Measurements from ENCODE around the gene LSM14B. TPM values are rescaled to one million over a fixed set of nuclear protein-coding genes. Genes with fewer than 3 reads are reported as not detected.

The LSM14B gene
- total RNA-seq, 1 experiment from 2014 or later, result 33.2 TPM

Other genes with a start within 250 kb of the LSM14B start
- 0.38 and 7.1 TPM in 2 replicates for gene TAF4, start 56.6 kb upstream of the LSM14B start, total RNA-seq (2014; rRNA removed; shearing (Covaris generic))
- 782 and 1,103 TPM in 2 replicates for gene PSMA7, start 20.9 kb downstream of the LSM14B start, total RNA-seq (2014; rRNA removed; shearing (Covaris generic))
- gene SS18L1, start 21.3 kb downstream of the LSM14B start, total RNA-seq (2014; rRNA removed; shearing (Covaris generic)), result 5.2 and 14.2 TPM in 2 replicates
- gene MTG2, start 60.6 kb downstream of the LSM14B start, total RNA-seq (2014; rRNA removed; shearing (Covaris generic)), result 23.9 and 31.4 TPM in 2 replicates
- not detected in 2 replicates for gene HRH3, start 97.8 kb downstream of the LSM14B start, total RNA-seq (2014; rRNA removed; shearing (Covaris generic))
- gene OSBPL2, start 116.0 kb downstream of the LSM14B start, total RNA-seq (2014; rRNA removed; shearing (Covaris generic)), result 10.5 and 14.9 TPM in 2 replicates
- 279 and 361 TPM in 2 replicates for gene ADRM1, start 180.5 kb downstream of the LSM14B start, total RNA-seq (2014; rRNA removed; shearing (Covaris generic))
- 3.2 and 3.6 TPM in 2 replicates for gene LAMA5, start 244.8 kb downstream of the LSM14B start, total RNA-seq (2014; rRNA removed; shearing (Covaris generic))